Osteoblast (primary cell): Measurements from ENCODE around the gene GOLIM4. TPM values are rescaled to one million over a fixed set of nuclear protein-coding genes. Genes with fewer than 3 reads are reported as not detected.
"Not testable (repeated sequence)": the region's sequence is repeated elsewhere in the genome, so short reads cannot be mapped to it uniquely, and the experiment has no call there.

Experiments
- DNase-seq: peaks from one replicate; pipeline ENCODE4 v3.0.0; 2011; ENCODE audit warnings: low spot score, mixed read lengths; ENCODE audit not compliant: insufficient read length; ENCODE audit errors: missing footprints
- H2AFZ ChIP-seq: 2 replicates; pipeline ENCODE4 v1.6.0; 2011; ENCODE audit warnings: mild to moderate bottlenecking, low read length
- H3K27ac ChIP-seq: 2 replicates; pipeline ENCODE4 v1.5.1; 2011; ENCODE audit warnings: mild to moderate bottlenecking, low read depth, low read length, moderate library complexity
- H3K27me3 ChIP-seq: 2 replicates; pipeline ENCODE4 v1.6.0; 2012; ENCODE audit warnings: mild to moderate bottlenecking, control low read depth, inconsistent platforms, low read length, moderate library complexity; ENCODE audit not compliant: insufficient read depth
- H3K36me3 ChIP-seq: 2 replicates; pipeline ENCODE4 v1.5.1; 2011; ENCODE audit warnings: mild to moderate bottlenecking, low read length, control low read depth, moderate library complexity; ENCODE audit not compliant: insufficient read depth
- H3K4me1 ChIP-seq: 2 replicates; pipeline ENCODE4 v1.5.1; 2011; ENCODE audit warnings: mild to moderate bottlenecking, low read length, control low read depth, moderate library complexity; ENCODE audit not compliant: insufficient read depth
- H3K4me2 ChIP-seq: 2 replicates; pipeline ENCODE4 v1.6.0; 2011; ENCODE audit warnings: mild to moderate bottlenecking, low read length; ENCODE audit not compliant: insufficient read depth
- H3K4me3 ChIP-seq: fragments of 200-600 bp; sonication (generic); 3 replicates; pipeline ENCODE4 v1.5.1; 2012; ENCODE audit warnings: mild to moderate bottlenecking, low read length, inconsistent platforms; ENCODE audit not compliant: insufficient read depth
- H3K79me2 ChIP-seq: 2 replicates; pipeline ENCODE4 v1.6.0; 2012; ENCODE audit warnings: mild to moderate bottlenecking, low read length, control low read depth, inconsistent platforms; ENCODE audit not compliant: insufficient read depth
- H3K9me3 ChIP-seq: 2 replicates; pipeline ENCODE4 v1.5.1; 2011; ENCODE audit warnings: low read depth, low read length, control low read depth
- H4K20me1 ChIP-seq: 2 replicates; pipeline ENCODE4 v1.6.0; 2012; ENCODE audit warnings: mild to moderate bottlenecking, low read length, control low read depth; ENCODE audit not compliant: insufficient read depth
- total RNA-seq: library from RNA; depleted of rRNA; stranded (reverse); fragments of >200 nt; gene quantifications from 2 replicates; pipeline ENCODE4 v1.2.3, GENCODE V29; 2012
- TF ChIP-seq, protein P1 (sequence below): IDR thresholded peaks from 2 replicates; pipeline ENCODE4 v1.5.1; 2011; ENCODE audit warnings: mild to moderate bottlenecking, low read depth, low read length, moderate library complexity; ENCODE audit errors: extremely low read depth

GOLIM4 gene
- total RNA-seq, 1 donor: 44.5 TPM

DNA sequence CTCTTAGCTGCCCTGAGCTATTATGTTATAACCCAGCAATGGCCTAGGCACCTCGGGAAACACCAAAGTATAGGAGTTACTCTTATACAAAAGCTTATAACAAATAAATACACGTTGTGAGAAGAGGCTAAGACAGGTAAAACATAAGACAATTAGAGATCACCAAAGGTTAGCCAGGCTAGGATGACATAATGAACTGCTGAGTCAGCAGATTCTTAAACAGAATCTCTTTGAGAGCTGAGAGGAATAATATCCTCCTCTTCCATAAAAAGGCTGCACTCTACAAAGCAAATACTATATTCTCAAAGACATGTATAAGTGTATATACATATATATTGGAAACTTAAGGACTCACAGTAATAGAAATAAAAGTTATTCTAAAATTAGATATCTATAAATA, 37.2 kb downstream of the GOLIM4 start:
- Histone ChIP-seq H3K27ac (no peak overlapping the region), H3K79me2 (peaks cover 96% of the 10 kb centered on the region), H3K9me3 (no peaks in the 10 kb centered on the region), H4K20me1 (peaks cover 9% of the 10 kb centered on the region), H3K36me3 (no peaks in the 10 kb centered on the region), H3K27me3 (no peaks in the 10 kb centered on the region), H3K4me3 (no peak overlapping the region), H2AFZ (no peak overlapping the region), H3K4me2 (no peak overlapping the region), H3K4me1 (peaks cover 4% of the 10 kb centered on the region)
- TF ChIP-seq, protein P1, sequence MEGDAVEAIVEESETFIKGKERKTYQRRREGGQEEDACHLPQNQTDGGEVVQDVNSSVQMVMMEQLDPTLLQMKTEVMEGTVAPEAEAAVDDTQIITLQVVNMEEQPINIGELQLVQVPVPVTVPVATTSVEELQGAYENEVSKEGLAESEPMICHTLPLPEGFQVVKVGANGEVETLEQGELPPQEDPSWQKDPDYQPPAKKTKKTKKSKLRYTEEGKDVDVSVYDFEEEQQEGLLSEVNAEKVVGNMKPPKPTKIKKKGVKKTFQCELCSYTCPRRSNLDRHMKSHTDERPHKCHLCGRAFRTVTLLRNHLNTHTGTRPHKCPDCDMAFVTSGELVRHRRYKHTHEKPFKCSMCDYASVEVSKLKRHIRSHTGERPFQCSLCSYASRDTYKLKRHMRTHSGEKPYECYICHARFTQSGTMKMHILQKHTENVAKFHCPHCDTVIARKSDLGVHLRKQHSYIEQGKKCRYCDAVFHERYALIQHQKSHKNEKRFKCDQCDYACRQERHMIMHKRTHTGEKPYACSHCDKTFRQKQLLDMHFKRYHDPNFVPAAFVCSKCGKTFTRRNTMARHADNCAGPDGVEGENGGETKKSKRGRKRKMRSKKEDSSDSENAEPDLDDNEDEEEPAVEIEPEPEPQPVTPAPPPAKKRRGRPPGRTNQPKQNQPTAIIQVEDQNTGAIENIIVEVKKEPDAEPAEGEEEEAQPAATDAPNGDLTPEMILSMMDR: no peak
- DNase-seq: no peak

DNA sequence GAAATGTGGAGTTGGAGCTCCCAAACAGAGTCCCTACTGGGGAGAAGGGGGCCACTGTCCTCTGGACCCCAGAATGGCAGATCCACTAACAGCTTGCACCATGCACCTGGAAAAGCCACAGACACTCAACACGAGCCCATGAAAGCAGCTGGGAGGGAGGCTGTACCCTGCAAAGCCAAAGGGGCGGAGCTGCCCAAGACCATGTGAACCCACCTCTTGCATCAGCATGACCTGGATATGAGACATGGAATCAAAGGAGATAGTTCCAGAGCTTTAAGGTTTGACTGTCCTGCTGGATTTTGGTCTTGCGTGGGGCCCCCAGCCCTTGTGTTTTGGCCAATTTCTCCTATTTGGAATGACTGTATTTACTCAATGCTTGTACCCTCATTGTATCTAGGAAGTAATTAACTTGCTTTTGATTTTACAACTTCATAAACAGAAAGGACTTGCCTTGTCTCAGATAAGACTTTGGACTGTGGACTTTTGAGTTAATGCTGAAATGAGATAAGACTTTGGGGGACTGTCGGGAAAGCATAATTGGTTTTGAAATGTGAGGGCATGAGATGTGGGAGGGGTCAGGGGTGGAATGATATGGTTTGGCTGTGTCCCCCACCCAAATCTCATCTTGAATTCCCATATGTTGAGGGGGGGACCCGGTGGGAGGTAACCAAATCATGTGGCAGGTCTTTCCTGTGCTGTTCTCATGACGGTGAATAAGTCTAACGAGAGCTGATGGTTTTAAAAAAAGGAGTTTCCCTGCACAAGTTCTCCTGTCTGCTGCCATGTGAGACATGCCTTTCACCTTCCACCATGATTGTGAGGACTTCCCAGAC, 39.1 kb downstream of the GOLIM4 start:
- Histone ChIP-seq H4K20me1 (peaks cover 13% of the 10 kb centered on the region), H3K79me2 (peaks cover 97% of the 10 kb centered on the region)
- not testable (repeated sequence) for H3K4me3 ChIP-seq

DNA sequence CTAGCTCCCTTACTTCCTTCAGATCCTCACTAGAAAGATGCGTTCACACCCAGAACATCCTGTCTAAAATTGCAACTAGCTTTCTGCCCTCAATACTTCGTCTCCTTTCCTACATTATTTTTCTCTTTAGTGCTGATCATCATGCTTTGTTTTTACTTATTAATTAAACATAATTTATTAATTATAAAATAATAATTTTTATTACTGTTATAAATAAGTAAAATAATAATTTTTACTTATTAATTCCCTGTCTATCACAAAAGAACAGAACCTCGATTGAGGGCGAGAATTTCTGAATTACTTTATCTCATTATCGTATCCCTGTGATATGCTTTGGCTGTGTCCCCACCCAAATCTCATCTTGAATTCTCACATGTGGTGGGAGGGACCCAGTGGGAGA, 41.3 kb downstream of the GOLIM4 start:
- TF ChIP-seq, protein P1: no peak
- H3K27me3 ChIP-seq: no peaks in the 10 kb centered on the region
- H3K4me2 ChIP-seq: no peak overlapping the region
- H3K9me3 ChIP-seq: no peaks in the 10 kb centered on the region
- H2AFZ ChIP-seq: no peak overlapping the region
- H3K79me2 ChIP-seq: peaks cover 94% of the 10 kb centered on the region
- no peak overlapping the region for H3K4me3 ChIP-seq
- peaks cover 11% of the 10 kb centered on the region for H3K4me1 ChIP-seq
- no peaks in the 10 kb centered on the region for H3K36me3 ChIP-seq
- DNase-seq: no peak
- no peak overlapping the region for H3K27ac ChIP-seq
- H4K20me1 ChIP-seq: peaks cover 8% of the 10 kb centered on the region

More for the DNA sequence above, 39.1 kb downstream of the GOLIM4 start:
- not testable (repeated sequence) for H3K27ac ChIP-seq, H3K4me2 ChIP-seq, H3K4me1 ChIP-seq, DNase-seq, H3K27me3 ChIP-seq, H3K36me3 ChIP-seq, H3K9me3 ChIP-seq, H2AFZ ChIP-seq

DNA sequence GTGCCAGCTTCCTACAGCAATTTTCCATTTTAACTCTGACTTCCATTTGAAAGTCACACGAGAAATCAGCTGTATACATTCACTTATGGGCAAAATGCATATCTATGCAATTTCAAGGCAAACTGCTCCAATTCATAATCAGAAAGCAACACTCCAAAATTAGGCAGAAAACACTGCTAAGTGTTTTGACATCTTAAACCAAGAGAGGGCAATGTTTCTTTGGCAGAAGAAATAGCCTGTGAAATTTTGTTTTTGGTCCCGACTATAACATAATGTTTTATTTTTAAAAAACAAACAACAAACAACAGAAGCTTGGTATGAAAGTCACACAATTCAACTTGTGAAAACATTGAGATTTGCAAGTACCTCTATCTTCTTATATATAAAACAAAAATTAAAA, 42.6 kb downstream of the GOLIM4 start:
- H3K79me2 ChIP-seq: peaks cover 94% of the 10 kb centered on the region
- H3K9me3 ChIP-seq: no peaks in the 10 kb centered on the region
- no peak for DNase-seq
- H3K4me3 ChIP-seq: no peak overlapping the region
- H3K4me2 ChIP-seq: no peak overlapping the region
- peaks cover 22% of the 10 kb centered on the region for H3K4me1 ChIP-seq
- TF ChIP-seq, protein P1: peak; percentile 46
- peaks cover 8% of the 10 kb centered on the region for H4K20me1 ChIP-seq
- H3K27ac ChIP-seq: no peak overlapping the region
- H2AFZ ChIP-seq: no peak overlapping the region
- H3K36me3 ChIP-seq: no peaks in the 10 kb centered on the region
- H3K27me3 ChIP-seq: no peaks in the 10 kb centered on the region
